Measurements from ENCODE around the gene PAH. TPM values are rescaled to one million over a fixed set of nuclear protein-coding genes. Genes with fewer than 3 reads are reported as not detected.

PAH gene
- total and polyA plus RNA-seq, 10 of the 15 experiments (the other 5 are each of a cell fraction or from before 2014, with no cell fraction given): 0.20 to 4.8 (median 0.55) TPM; not detected in 1

- FAIRE-seq (no peak), ATAC-seq (peak; percentile 81), DNase-seq (ENCODE audit: low read depth, low spot score) (no peak)
- no peak overlapping the region for H3K4me2 ChIP-seq (ENCODE audit: control insufficient read depth, insufficient read depth)
- intact Hi-C loops (cut with micrococcal nuclease; ENCODE audit: unreplicated experiment) (no loop called here), in situ Hi-C loops (cut with MboI) (no loop called here)
- no peak overlapping the region for H3K27ac ChIP-seq (ENCODE audit: control insufficient read depth, insufficient read depth)
- no peaks in the 10 kb centered on the region for H3K4me1 ChIP-seq (ENCODE audit: control insufficient read depth, insufficient read depth, low read length)
- WGBS (ENCODE audit: insufficient coverage, insufficient replicate concordance, low lambda C conversion rate, missing lambda C conversion rate): 83% methylated on average over 1 of the region's 1 CpG
- RAD21 ChIA-PET (ENCODE audit: unreplicated experiment): no interaction called here
- no peak overlapping the region for H3K9ac ChIP-seq (ENCODE audit: control insufficient read depth, insufficient read depth, low read length)
- no peak overlapping the region for H3K4me3 ChIP-seq
- no peaks in the 10 kb centered on the region for H3K36me3 ChIP-seq (ENCODE audit: control insufficient read depth in 2 of 2, insufficient read depth in 2 of 2, low read length in 1 of 2)
- CTCF ChIA-PET: interaction anchor here (1.0 to 5.6 kb wide), 4 partner anchors 13 to 652 kb away, joined by 3 to 60 read pairs (median 8); no protein-coding TSS in a partner anchor
- no peaks in the 10 kb centered on the region for H4K20me1 ChIP-seq (ENCODE audit: control insufficient read depth, insufficient read depth)
- BruUV-seq (replicated peaks): no TSS peak
- 0 out of 4 replicates have a peak, but pooled peaks cover 0 to 2% of the 10 kb centered on the region in 2 experiments for H3K27me3 ChIP-seq (replicated peaks in 1 of 2; ENCODE audit: control insufficient read depth in 2 of 2, insufficient read depth in 2 of 2, low read length in 1 of 2)
- no peaks in the 10 kb centered on the region for H3K9me3 ChIP-seq (replicated peaks; ENCODE audit: control insufficient read depth, insufficient read depth, low read length)
- POLR2A ChIA-PET: no interaction called here
- H3K79me2 ChIP-seq (ENCODE audit: control insufficient read depth, insufficient read depth, low read length): no peaks in the 10 kb centered on the region
- SMC1A ChIA-PET (ENCODE audit: uncharacterized antibody, unreplicated experiment): interaction anchor here (1.0 kb wide), 1 partner anchor 12 kb away, joined by 3 read pairs; no protein-coding TSS in a partner anchor
- no peak overlapping the region for H2AFZ ChIP-seq (ENCODE audit: control insufficient read depth, low read depth, low read length)
- TF ChIP-seq CTCF (IDR thresholded peaks at IDR 0.05 in 2 of 3, conservative IDR thresholded peaks at IDR 0.05 in 1 of 3; ENCODE audit: control insufficient read depth in 2 of 3, extremely low read depth in 1 of 3, insufficient read depth in 1 of 3, low read depth in 3 of 3, low read length in 3 of 3): peak in 2 of 3 experiments; percentile 13 to 34; a peak in 2 of 6 replicates
- no peak for TF ChIP-seq DPF2 (IDR thresholded peaks at IDR 0.05)
Measured at GRCh38 chr12:102896067-102896466, 21.0 kb downstream of the PAH start.

- RAD21 ChIA-PET (ENCODE audit: unreplicated experiment): interaction anchor here (0.9 to 1.8 kb wide), 6 partner anchors 9 to 512 kb away, joined by 3 to 13 read pairs (median 3); no protein-coding TSS in a partner anchor
- Histone ChIP-seq H3K79me2 (ENCODE audit: control insufficient read depth, insufficient read depth, low read length) (no peaks in the 10 kb centered on the region), H3K9ac (ENCODE audit: control insufficient read depth, insufficient read depth, low read length) (no peak overlapping the region), H3K36me3 (ENCODE audit: control insufficient read depth in 2 of 2, insufficient read depth in 2 of 2, low read length in 1 of 2) (no peaks in the 10 kb centered on the region), H3K27ac (ENCODE audit: control insufficient read depth, insufficient read depth) (no peak overlapping the region), H2AFZ (ENCODE audit: control insufficient read depth, low read depth, low read length) (no peak overlapping the region), H3K4me3 (no peak overlapping the region), H4K20me1 (ENCODE audit: control insufficient read depth, insufficient read depth) (no peaks in the 10 kb centered on the region), H3K9me3 (replicated peaks; ENCODE audit: control insufficient read depth, insufficient read depth, low read length) (no peaks in the 10 kb centered on the region), H3K4me2 (ENCODE audit: control insufficient read depth, insufficient read depth) (no peak overlapping the region), H3K4me1 (ENCODE audit: control insufficient read depth, insufficient read depth, low read length) (no peaks in the 10 kb centered on the region), H3K27me3 (replicated peaks in 1 of 2; ENCODE audit: control insufficient read depth in 2 of 2, insufficient read depth in 2 of 2, low read length in 1 of 2) (0 out of 4 replicates have a peak, but pooled peaks cover 0 to 2% of the 10 kb centered on the region in 2 experiments)
- FAIRE-seq: no peak
- no peak for ATAC-seq
- BruUV-seq (replicated peaks): no TSS peak
- no peak for DNase-seq (ENCODE audit: low read depth, low spot score)
- SMC1A ChIA-PET (ENCODE audit: uncharacterized antibody, unreplicated experiment): interaction anchor here (0.6 to 3.9 kb wide), 10 partner anchors 8 to 875 kb away, joined by 3 to 18 read pairs (median 3); no protein-coding TSS in a partner anchor
- in situ Hi-C loops (cut with MboI) (no loop called here), intact Hi-C loops (cut with micrococcal nuclease; ENCODE audit: unreplicated experiment) (no loop called here)
- CTCF ChIA-PET: interaction anchor here (0.7 to 5.6 kb wide), 8 partner anchors 9 to 657 kb away, joined by 3 to 60 read pairs (median 6); no protein-coding TSS in a partner anchor
- 35% methylated on average over 2 of the region's 2 CpGs for WGBS (ENCODE audit: insufficient coverage, insufficient replicate concordance, low lambda C conversion rate, missing lambda C conversion rate)
- POLR2A ChIA-PET: interaction anchor here (0.9 to 1.3 kb wide), 2 partner anchors 8 to 58 kb away, joined by 3 to 5 read pairs; no protein-coding TSS in a partner anchor
- TF ChIP-seq RAD51 (IDR thresholded peaks at IDR 0.05) (no peak), BRCA1 (IDR thresholded peaks at IDR 0.05; ENCODE audit: low read depth, low read length) (no peak), ATF2 (IDR thresholded peaks at IDR 0.05; ENCODE audit: low read length) (no peak), ZBTB4 (CRISPR knock-in tag; IDR thresholded peaks at IDR 0.05) (no peak), IKZF2 (IDR thresholded peaks at IDR 0.05) (no peak), FOXM1 (IDR thresholded peaks at IDR 0.05; ENCODE audit: low read depth, low read length) (no peak), ATF7 (IDR thresholded peaks at IDR 0.05; ENCODE audit: low read depth) (no peak)
Measured at GRCh38 chr12:102891756-102892155, 25.3 kb downstream of the PAH start.

Data from GM12878 (cell line).